Measurements from ENCODE around the gene NRXN3.

Gene NRXN3

DNA sequence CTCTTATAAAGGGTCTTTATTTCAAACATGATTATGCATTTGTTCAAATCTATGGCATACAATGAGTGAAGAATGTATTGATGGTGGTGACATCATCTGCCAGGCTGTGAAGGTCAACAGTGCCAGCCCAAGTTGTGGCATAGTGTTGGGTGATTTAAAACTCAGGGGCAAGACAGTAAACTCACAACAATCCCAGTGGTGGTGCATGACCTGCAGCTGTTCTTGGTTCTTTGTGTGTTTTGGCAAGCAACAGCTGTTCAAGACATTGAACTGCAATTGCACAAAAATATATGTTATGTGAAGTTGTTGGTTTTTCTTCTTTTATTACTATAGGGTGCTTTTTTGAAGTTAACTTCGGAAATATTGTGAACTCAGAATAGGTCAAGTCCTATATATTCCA is 851.6 kb downstream of the NRXN3 start:
- no peaks in the 10 kb centered on the region for H3K9me3 ChIP-seq (ENCODE audit: severe bottlenecking)
- peaks cover 14% of the 10 kb centered on the region for H3K4me1 ChIP-seq (ENCODE audit: insufficient read depth, poor library complexity, severe bottlenecking)
- TF ChIP-seq, protein P1, sequence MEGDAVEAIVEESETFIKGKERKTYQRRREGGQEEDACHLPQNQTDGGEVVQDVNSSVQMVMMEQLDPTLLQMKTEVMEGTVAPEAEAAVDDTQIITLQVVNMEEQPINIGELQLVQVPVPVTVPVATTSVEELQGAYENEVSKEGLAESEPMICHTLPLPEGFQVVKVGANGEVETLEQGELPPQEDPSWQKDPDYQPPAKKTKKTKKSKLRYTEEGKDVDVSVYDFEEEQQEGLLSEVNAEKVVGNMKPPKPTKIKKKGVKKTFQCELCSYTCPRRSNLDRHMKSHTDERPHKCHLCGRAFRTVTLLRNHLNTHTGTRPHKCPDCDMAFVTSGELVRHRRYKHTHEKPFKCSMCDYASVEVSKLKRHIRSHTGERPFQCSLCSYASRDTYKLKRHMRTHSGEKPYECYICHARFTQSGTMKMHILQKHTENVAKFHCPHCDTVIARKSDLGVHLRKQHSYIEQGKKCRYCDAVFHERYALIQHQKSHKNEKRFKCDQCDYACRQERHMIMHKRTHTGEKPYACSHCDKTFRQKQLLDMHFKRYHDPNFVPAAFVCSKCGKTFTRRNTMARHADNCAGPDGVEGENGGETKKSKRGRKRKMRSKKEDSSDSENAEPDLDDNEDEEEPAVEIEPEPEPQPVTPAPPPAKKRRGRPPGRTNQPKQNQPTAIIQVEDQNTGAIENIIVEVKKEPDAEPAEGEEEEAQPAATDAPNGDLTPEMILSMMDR (IDR thresholded peaks at IDR 0.05; ENCODE audit: poor library complexity, severe bottlenecking): no peak
- no peak for ATAC-seq (ENCODE audit: low read depth)
- H3K27me3 ChIP-seq (ENCODE audit: insufficient read depth, poor library complexity, severe bottlenecking): no peaks in the 10 kb centered on the region
- no peak overlapping the region for H3K27ac ChIP-seq (ENCODE audit: poor library complexity, severe bottlenecking)
- H3K4me3 ChIP-seq (ENCODE audit: severe bottlenecking): no peak overlapping the region
- no peak for DNase-seq (ENCODE audit: low spot score)
- H3K36me3 ChIP-seq (ENCODE audit: low read depth): no peaks in the 10 kb centered on the region

DNA sequence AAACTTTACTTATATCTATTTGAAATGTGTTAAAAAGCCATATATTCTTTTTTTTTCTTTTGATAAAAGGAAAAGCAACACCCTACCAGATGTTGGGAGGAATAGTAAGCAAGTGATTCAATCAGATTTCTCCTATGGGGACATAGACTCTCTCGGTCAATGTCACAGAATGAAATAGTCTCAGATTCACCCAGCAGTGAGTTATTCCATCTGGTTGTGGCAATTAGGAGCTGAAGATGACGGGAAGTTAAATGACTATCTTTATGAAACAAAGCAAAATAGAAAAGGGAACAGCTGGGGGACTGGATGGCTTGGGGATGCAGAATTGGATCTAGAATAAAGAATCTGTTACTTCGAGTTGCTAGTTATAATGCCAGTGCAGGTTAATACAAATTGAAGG is 857.0 kb downstream of the NRXN3 start:
- TF ChIP-seq, protein P1 (IDR thresholded peaks at IDR 0.05; ENCODE audit: poor library complexity, severe bottlenecking): no peak
- H3K27me3 ChIP-seq (ENCODE audit: insufficient read depth, poor library complexity, severe bottlenecking): no peaks in the 10 kb centered on the region
- no peaks in the 10 kb centered on the region for H3K36me3 ChIP-seq (ENCODE audit: low read depth)
- H3K27ac ChIP-seq (ENCODE audit: poor library complexity, severe bottlenecking): no peak overlapping the region
- ATAC-seq (ENCODE audit: low read depth): no peak
- H3K9me3 ChIP-seq (ENCODE audit: severe bottlenecking): no peaks in the 10 kb centered on the region
- no peak for DNase-seq (ENCODE audit: low spot score)
- no peak overlapping the region for H3K4me3 ChIP-seq (ENCODE audit: severe bottlenecking)
- no peaks in the 10 kb centered on the region for H3K4me1 ChIP-seq (ENCODE audit: insufficient read depth, poor library complexity, severe bottlenecking)

DNA sequence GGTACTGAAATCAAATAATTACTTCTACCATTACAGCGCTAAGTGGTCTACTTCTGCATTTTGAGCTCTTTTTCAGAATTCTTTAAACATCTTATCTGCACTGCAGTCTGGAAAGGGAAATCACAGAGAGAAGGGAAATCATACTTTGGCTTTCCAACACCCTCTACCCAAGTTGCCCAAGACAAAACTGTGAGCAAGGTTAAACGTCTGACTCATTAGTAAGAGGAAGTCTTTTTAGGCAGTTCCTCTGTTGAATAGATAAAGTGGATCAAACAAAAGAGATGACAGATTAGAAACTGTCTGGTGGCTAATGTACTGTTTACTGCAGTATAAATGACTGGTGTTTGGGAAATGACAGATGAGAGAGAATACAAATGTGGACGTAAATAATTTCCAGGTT is 858.1 kb downstream of the NRXN3 start:
- TF ChIP-seq, protein P1 (IDR thresholded peaks at IDR 0.05; ENCODE audit: poor library complexity, severe bottlenecking): no peak
- no peaks in the 10 kb centered on the region for H3K36me3 ChIP-seq (ENCODE audit: low read depth)
- ATAC-seq (ENCODE audit: low read depth) (peak; percentile 69), DNase-seq (ENCODE audit: low spot score) (no peak)
- H3K27me3 ChIP-seq (ENCODE audit: insufficient read depth, poor library complexity, severe bottlenecking): no peaks in the 10 kb centered on the region
- no peaks in the 10 kb centered on the region for H3K4me1 ChIP-seq (ENCODE audit: insufficient read depth, poor library complexity, severe bottlenecking)
- no peaks in the 10 kb centered on the region for H3K9me3 ChIP-seq (ENCODE audit: severe bottlenecking)
- no peak overlapping the region for H3K27ac ChIP-seq (ENCODE audit: poor library complexity, severe bottlenecking)
- H3K4me3 ChIP-seq (ENCODE audit: severe bottlenecking): no peak overlapping the region

DNA sequence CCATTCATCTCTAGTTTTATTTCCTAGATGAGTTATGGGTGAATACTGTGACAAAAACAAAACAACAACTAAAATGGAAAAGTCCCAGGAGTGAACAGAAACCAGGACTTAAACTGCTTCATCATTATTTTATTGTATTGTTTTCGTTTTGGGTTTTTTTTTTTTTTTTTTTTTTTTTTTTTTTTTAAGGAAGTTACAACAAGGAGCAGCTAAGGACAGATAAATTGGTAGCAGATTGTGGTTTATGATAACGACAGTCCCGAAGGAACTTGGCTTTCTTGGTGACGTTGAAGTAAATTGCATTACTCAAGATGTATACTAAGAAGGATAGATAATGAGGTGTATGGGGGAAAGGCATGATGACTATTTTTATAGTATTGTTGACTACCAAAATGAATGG is 866.3 kb downstream of the NRXN3 start:
- TF ChIP-seq, protein P1 (IDR thresholded peaks at IDR 0.05; ENCODE audit: poor library complexity, severe bottlenecking): no peak
- no peak overlapping the region for H3K27ac ChIP-seq (ENCODE audit: poor library complexity, severe bottlenecking)
- DNase-seq (ENCODE audit: low spot score): no peak
- no peak for ATAC-seq (ENCODE audit: low read depth)
- no peaks in the 10 kb centered on the region for H3K36me3 ChIP-seq (ENCODE audit: low read depth)
- no peaks in the 10 kb centered on the region for H3K9me3 ChIP-seq (ENCODE audit: severe bottlenecking)
- no peaks in the 10 kb centered on the region for H3K27me3 ChIP-seq (ENCODE audit: insufficient read depth, poor library complexity, severe bottlenecking)
- no peak overlapping the region for H3K4me3 ChIP-seq (ENCODE audit: severe bottlenecking)
- H3K4me1 ChIP-seq (ENCODE audit: insufficient read depth, poor library complexity, severe bottlenecking): no peaks in the 10 kb centered on the region

DNA sequence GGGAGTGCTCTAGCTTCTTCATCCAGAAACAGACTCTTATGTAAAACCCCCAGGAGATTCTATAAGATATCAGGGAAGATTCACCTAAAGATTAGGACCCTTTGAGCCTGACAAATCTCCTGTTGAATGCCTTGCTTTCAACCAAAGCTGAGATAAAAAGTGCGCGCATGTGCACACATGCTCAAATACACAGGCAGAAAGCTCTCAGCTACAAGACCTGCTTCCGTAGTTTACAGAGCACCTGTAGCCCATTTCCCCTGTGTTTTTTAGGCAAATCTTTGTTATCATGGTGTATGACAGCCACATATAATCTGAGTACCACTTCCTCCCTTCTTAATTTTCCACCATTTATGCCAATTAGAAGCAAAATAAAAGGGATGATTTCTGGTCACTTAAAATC is 866.9 kb downstream of the NRXN3 start:
- Histone ChIP-seq H3K27ac (ENCODE audit: poor library complexity, severe bottlenecking) (no peak overlapping the region), H3K9me3 (ENCODE audit: severe bottlenecking) (no peaks in the 10 kb centered on the region), H3K36me3 (ENCODE audit: low read depth) (no peaks in the 10 kb centered on the region), H3K4me3 (ENCODE audit: severe bottlenecking) (no peak overlapping the region), H3K4me1 (ENCODE audit: insufficient read depth, poor library complexity, severe bottlenecking) (no peaks in the 10 kb centered on the region), H3K27me3 (ENCODE audit: insufficient read depth, poor library complexity, severe bottlenecking) (no peaks in the 10 kb centered on the region)
- DNase-seq (ENCODE audit: low spot score): no peak
- no peak for ATAC-seq (ENCODE audit: low read depth)
- TF ChIP-seq, protein P1 (IDR thresholded peaks at IDR 0.05; ENCODE audit: poor library complexity, severe bottlenecking): no peak

Data from RWPE2 (cell line).